Activated CD8-positive, alpha-beta T cell treated with anti-CD3 and anti-CD28 coated beads for 36 hours (primary cell): ENCODE data around the gene TRIOBP. TPM values are rescaled to one million over a fixed set of nuclear protein-coding genes. Genes with fewer than 3 reads are reported as not detected.

ENCODE experiments used
- ATAC-seq: fragments of 200-7000 bp; cut with Tn5 transposase; one replicate; pipeline ENCODE4 v1.10.0; 2021; ENCODE audit warnings: mild to moderate bottlenecking, moderate library complexity
- CTCF ChIA-PET: fragments of 350-600 bp; sonication (Branson Sonifier 250); formaldehyde crosslinking; loops from one replicate; lab custom pipeline; 2021; ENCODE audit warnings: antibody characterized with exemption; lab: Charles Lee
- POLR2A ChIA-PET: fragments of 350-600 bp; sonication (Branson Sonifier 250); formaldehyde crosslinking; loops from one replicate; lab custom pipeline; 2021; ENCODE audit warnings: antibody characterized with exemption; lab: Charles Lee
- DNase-seq: peaks from one replicate; pipeline ENCODE4 v3.0.0-alpha.2; 2020
- H3K27ac Mint-ChIP-seq: one replicate; pipeline ENCODE4 v1.8.0; 2021; ENCODE audit warnings: mild to moderate bottlenecking, mixed read lengths
- H3K27me3 Mint-ChIP-seq: one replicate; pipeline ENCODE4 v1.8.0; 2021; ENCODE audit warnings: mixed read lengths
- H3K36me3 Mint-ChIP-seq: one replicate; pipeline ENCODE4 v1.8.0; 2021; ENCODE audit warnings: low read depth, mixed read lengths
- H3K4me1 Mint-ChIP-seq: one replicate; pipeline ENCODE4 v1.8.0; 2021; ENCODE audit warnings: low read depth, mixed read lengths
- H3K4me3 Mint-ChIP-seq: one replicate; pipeline ENCODE4 v1.8.0; 2021; ENCODE audit warnings: mild to moderate bottlenecking, moderate library complexity, mixed read lengths
- H3K9me3 Mint-ChIP-seq: one replicate; pipeline ENCODE4 v1.8.0; 2021; ENCODE audit warnings: mixed read lengths
- intact Hi-C: fragments of 100-400 bp; cut with micrococcal nuclease; formaldehyde crosslinking; loops from one replicate; pipeline ENCODE4 v1.10.0; 2022
- total RNA-seq, 2 experiments: library from RNA; stranded (reverse); gene quantifications; one replicate each; pipeline ENCODE4 v1.2.3, GENCODE V29; 2021
- TF ChIP-seq, protein P1 (sequence below): fragments of 200-600 bp; IDR thresholded peaks from one replicate; pipeline ENCODE4 v1.8.0; 2022; ENCODE audit warnings: antibody characterized with exemption, mild to moderate bottlenecking

Gene TRIOBP
- total RNA-seq, 2 experiments from 2014 or later = 17.8 to 20.7 TPM

- POLR2A ChIA-PET = interaction anchor here (0.6 to 1.0 kb wide), 3 partner anchors 9 to 202 kb away, joined by 3 read pairs; partner anchors contain the start of genes C22orf23 and POLR2F
- H3K27me3 Mint-ChIP-seq = no peaks in the 10 kb centered on the region
- CTCF ChIA-PET = interaction anchor here (0.9 kb wide), 1 partner anchor 54 kb away, joined by 3 read pairs; no protein-coding TSS in a partner anchor
- no peak overlapping the region for H3K4me3 Mint-ChIP-seq
- TF ChIP-seq, protein P1, sequence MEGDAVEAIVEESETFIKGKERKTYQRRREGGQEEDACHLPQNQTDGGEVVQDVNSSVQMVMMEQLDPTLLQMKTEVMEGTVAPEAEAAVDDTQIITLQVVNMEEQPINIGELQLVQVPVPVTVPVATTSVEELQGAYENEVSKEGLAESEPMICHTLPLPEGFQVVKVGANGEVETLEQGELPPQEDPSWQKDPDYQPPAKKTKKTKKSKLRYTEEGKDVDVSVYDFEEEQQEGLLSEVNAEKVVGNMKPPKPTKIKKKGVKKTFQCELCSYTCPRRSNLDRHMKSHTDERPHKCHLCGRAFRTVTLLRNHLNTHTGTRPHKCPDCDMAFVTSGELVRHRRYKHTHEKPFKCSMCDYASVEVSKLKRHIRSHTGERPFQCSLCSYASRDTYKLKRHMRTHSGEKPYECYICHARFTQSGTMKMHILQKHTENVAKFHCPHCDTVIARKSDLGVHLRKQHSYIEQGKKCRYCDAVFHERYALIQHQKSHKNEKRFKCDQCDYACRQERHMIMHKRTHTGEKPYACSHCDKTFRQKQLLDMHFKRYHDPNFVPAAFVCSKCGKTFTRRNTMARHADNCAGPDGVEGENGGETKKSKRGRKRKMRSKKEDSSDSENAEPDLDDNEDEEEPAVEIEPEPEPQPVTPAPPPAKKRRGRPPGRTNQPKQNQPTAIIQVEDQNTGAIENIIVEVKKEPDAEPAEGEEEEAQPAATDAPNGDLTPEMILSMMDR = no peak
- ATAC-seq (no peak), DNase-seq (no peak)
- H3K9me3 Mint-ChIP-seq = no peaks in the 10 kb centered on the region
- peaks cover 3% of the 10 kb centered on the region for H3K36me3 Mint-ChIP-seq
- intact Hi-C loops = no loop called here
- no peak overlapping the region for H3K27ac Mint-ChIP-seq
- no peaks in the 10 kb centered on the region for H3K4me1 Mint-ChIP-seq
These were observed 66.8 kb downstream of the TRIOBP start for GRCh38 chr22:37763652-37764051.

DNA sequence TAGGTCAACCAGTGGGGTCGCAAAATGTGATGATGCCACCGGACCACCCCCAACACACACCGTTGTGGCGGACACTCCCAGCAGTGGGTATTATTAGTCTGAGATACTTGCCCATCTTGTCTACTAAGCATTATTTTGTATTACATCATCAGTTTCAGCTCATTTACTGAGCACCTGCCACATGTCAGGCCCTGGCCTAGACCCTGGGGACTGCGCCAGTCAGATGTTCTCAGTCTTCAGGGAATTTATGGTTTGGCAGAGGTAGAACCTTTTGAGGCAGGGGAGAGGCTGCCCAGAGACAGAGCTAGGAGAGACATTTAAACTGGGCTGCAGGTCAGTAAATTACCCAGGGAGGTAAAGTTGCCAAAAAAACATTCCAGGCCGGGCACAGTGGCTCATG, 67.8 kb downstream of the TRIOBP start:
- ChIA-PET CTCF (no interaction called here), POLR2A (interaction anchor here (0.7 to 1.9 kb wide), 2 partner anchors 18 to 189 kb away, joined by 3 to 6 read pairs; partner anchors contain the start of genes C22orf23 and POLR2F)
- DNase-seq = no peak
- Mint-ChIP-seq H3K9me3 (no peaks in the 10 kb centered on the region), H3K27ac (no peak overlapping the region), H3K27me3 (no peaks in the 10 kb centered on the region), H3K4me1 (no peaks in the 10 kb centered on the region), H3K4me3 (no peak overlapping the region), H3K36me3 (peaks cover 3% of the 10 kb centered on the region)
- no peak for ATAC-seq
- TF ChIP-seq, protein P1 = no peak
- intact Hi-C loops = no loop called here

GRCh38 chr22:37765498-37765897, 68.7 kb downstream of the TRIOBP start:
- Mint-ChIP-seq H3K27me3 (no peaks in the 10 kb centered on the region), H3K4me3 (no peak overlapping the region), H3K27ac (no peak overlapping the region), H3K4me1 (no peaks in the 10 kb centered on the region), H3K36me3 (peaks cover 3% of the 10 kb centered on the region), H3K9me3 (no peaks in the 10 kb centered on the region)
- no peak for ATAC-seq
- intact Hi-C loops = no loop called here
- DNase-seq = no peak
- CTCF ChIA-PET = interaction anchor here (1.2 kb wide), 1 partner anchor 122 kb away, joined by 3 read pairs; no protein-coding TSS in a partner anchor
- TF ChIP-seq, protein P1 = no peak
- POLR2A ChIA-PET = interaction anchor here (0.8 to 1.9 kb wide), 2 partner anchors 12 to 17 kb away, joined by 3 to 6 read pairs; no protein-coding TSS in a partner anchor

DNA sequence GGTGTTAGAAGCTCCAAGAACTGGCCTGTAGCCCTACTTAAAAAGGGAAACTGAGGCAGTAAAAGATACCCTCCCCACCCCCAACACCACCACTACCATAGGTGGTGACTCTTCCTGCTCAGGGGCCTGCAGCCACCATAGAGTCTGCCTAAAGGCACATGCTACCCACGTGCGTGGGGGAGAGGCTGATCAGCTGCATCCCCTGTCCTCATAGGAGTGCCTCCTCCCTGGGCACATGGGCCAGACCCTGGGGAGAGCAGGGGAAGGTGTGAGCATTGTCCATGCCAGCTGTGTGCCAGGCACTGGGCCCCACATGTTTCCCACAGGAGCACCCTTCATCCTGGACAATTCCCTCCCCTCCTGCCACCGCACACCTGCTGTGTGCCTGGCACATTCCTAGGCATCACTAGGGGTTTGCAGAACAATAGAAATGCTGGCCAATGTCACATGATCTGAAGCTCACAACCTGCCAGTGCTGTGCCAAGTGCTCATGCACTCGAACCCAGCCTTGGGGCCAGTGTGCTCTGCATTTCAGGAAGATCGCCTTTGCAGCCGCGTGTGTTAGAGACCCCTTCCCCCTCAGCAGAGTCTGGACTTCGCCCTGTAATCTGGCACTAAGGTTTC, 69.2 kb downstream of the TRIOBP start:
- no peaks in the 10 kb centered on the region for H3K27me3 Mint-ChIP-seq
- TF ChIP-seq, protein P1 = no peak
- intact Hi-C loops = no loop called here
- no peaks in the 10 kb centered on the region for H3K9me3 Mint-ChIP-seq
- no peaks in the 10 kb centered on the region for H3K4me1 Mint-ChIP-seq
- ChIA-PET CTCF (interaction anchor here (1.2 kb wide), 1 partner anchor 122 kb away, joined by 3 read pairs; no protein-coding TSS in a partner anchor), POLR2A (interaction anchor here (0.8 to 1.9 kb wide), 2 partner anchors 11 to 16 kb away, joined by 3 to 6 read pairs; no protein-coding TSS in a partner anchor)
- H3K27ac Mint-ChIP-seq = no peak overlapping the region
- peaks cover under 1% of the 10 kb centered on the region for H3K36me3 Mint-ChIP-seq
- ATAC-seq (no peak), DNase-seq (no peak)
- no peak overlapping the region for H3K4me3 Mint-ChIP-seq

DNA sequence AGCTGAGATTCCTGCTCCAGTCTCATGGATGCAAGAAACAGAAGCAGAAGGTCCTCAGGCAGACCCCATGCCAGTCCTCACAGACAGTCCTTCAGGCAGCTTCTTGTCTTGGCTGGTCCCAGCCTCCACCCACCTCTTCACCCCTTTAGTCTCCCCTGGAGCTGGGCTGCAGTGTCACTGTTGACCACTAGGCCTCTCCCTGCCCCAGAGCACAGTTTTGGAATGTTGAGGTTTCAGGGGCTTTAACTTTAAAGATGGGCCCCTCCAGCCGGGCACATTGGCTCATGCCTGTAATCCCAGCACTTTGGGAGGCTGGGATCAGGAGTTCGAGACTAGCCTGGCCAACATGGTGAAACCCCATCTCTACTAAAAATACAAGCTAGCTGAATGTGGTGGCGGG, 71.4 kb downstream of the TRIOBP start:
- no peaks in the 10 kb centered on the region for H3K4me1 Mint-ChIP-seq
- H3K9me3 Mint-ChIP-seq = no peaks in the 10 kb centered on the region
- DNase-seq (no peak), ATAC-seq (peak; percentile 60)
- intact Hi-C loops = no loop called here
- POLR2A ChIA-PET = interaction anchor here (1.4 to 2.4 kb wide), 3 partner anchors 10 to 14 kb away, joined by 3 to 7 read pairs (median 4); no protein-coding TSS in a partner anchor
- TF ChIP-seq, protein P1 = peak; percentile 18
- no peaks in the 10 kb centered on the region for H3K36me3 Mint-ChIP-seq
- H3K27me3 Mint-ChIP-seq = no peaks in the 10 kb centered on the region
- CTCF ChIA-PET = interaction anchor here (0.6 to 1.2 kb wide), 4 partner anchors 11 to 570 kb away, joined by 3 to 4 read pairs (median 4); no protein-coding TSS in a partner anchor
- no peak overlapping the region for H3K27ac Mint-ChIP-seq
- H3K4me3 Mint-ChIP-seq = no peak overlapping the region
